ENCODE data around the gene BTBD2. TPM values are rescaled to one million over a fixed set of nuclear protein-coding genes. Genes with fewer than 3 reads are reported as not detected.
A peak's percentile ranks its signal among the peaks of the same experiment; 100 is the strongest.

The BTBD2 gene
- total RNA-seq, 1 experiment from 2014 or later = 110 TPM

DNA sequence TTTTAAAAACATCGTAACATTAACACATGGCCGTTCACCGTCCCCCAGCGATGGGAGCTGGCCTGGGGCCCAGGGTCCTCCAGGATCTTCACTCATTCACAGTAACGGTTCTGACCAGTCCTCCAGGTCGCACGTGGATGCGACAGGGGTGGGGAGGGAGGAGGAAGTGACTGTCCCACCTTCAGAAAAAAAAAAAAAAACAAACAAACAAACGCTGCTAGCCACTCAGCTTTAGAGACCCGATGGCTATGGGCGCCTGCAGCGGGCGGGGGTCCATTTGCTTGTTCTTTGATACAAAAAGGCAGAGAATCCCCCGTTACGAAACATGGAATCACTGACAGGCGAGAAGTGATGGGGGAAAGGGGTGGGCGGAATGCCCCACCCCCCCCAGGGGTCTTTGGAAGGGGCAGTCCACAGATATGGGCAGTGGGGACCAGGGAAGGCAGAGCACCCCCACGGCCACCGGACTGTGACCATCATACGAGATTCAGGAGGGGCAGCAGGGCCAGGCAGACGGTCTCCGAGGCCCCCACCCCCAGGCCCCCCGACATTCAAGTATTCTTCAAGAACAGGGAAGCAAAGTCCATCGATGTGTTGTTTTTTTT lies 22.2 kb upstream of the BTBD2 start:
- Histone ChIP-seq H2AFZ (ENCODE audit: low read length) (no peak overlapping the region), H3K79me1 (ENCODE audit: insufficient read depth, low read depth, low read length, poor library complexity, severe bottlenecking) (peaks cover 4% of the 10 kb centered on the region), H2BK15ac (ENCODE audit: low read depth, low read length) (no peak overlapping the region), H3K23ac (ENCODE audit: insufficient read length, low read depth, low read length) (no peak overlapping the region), H3K4ac (ENCODE audit: low read depth, low read length) (no peak overlapping the region), H2AK5ac (ENCODE audit: insufficient read length, low read length) (no peak overlapping the region), H3K4me2 (ENCODE audit: insufficient read depth, insufficient read length, low read length) (no peak overlapping the region), H2BK5ac (ENCODE audit: insufficient read length, low read length) (no peak overlapping the region), H3K14ac (ENCODE audit: insufficient read depth, low read length) (no peak overlapping the region), H3K56ac (ENCODE audit: insufficient read length, low read depth, low read length) (no peak overlapping the region), H3K23me2 (ENCODE audit: insufficient read length, low read depth, low read length, poor library complexity, severe bottlenecking) (no peaks in the 10 kb centered on the region), H3K79me2 (ENCODE audit: insufficient read depth, low read length) (no peaks in the 10 kb centered on the region), H4K20me1 (ENCODE audit: control insufficient read depth, insufficient read depth, insufficient read length) (peaks cover 2% of the 10 kb centered on the region), H2BK120ac (ENCODE audit: low read depth, low read length, poor library complexity, severe bottlenecking) (no peak overlapping the region), H3K9me3 (ENCODE audit: control insufficient read depth, low read depth, low read length) (no peaks in the 10 kb centered on the region), H4K5ac (ENCODE audit: insufficient read length, low read depth, low read length) (no peak overlapping the region), H3K27ac (ENCODE audit: insufficient read length, low read depth, low read length) (no peak overlapping the region), H4K91ac (ENCODE audit: insufficient read length, low read depth, low read length) (no peak overlapping the region), H3K18ac (ENCODE audit: insufficient read length, low read depth, low read length) (no peak overlapping the region), H3T11ph (ENCODE audit: low read length) (no peak overlapping the region), H3K27me3 (ENCODE audit: insufficient read depth, low read length) (no peaks in the 10 kb centered on the region), H2BK20ac (ENCODE audit: low read depth, low read length, poor library complexity, severe bottlenecking) (no peak overlapping the region), H2BK12ac (ENCODE audit: insufficient read length, low read depth, low read length) (no peak overlapping the region), H4K8ac (replicated peaks; ENCODE audit: insufficient read length, low read depth, low read length) (no peak overlapping the region), H3K4me1 (ENCODE audit: insufficient read depth, low read length) (no peaks in the 10 kb centered on the region; the same call in 1 of the 2 replicates), H3K9ac (ENCODE audit: extremely low read depth, insufficient read length, low read length) (no peak overlapping the region)
- Mint-ChIP-seq H3K4me1 (peaks cover 5 to 29% of the 10 kb centered on the region in 2 experiments), H3K27me3 (ENCODE audit: low read depth) (no peaks in the 10 kb centered on the region; the same call in 1 of the 2 replicates), H3K4me3 (peak overlapping the region in 1 of 2 experiments; percentile 51; a peak in 1 of 5 replicates), H3K9me3 (peaks cover 6 to 10% of the 10 kb centered on the region in 2 experiments; a peak in 4 of 5 replicates), H3K27ac (peak overlapping the region in 1 of 3 experiments; percentile 96; a peak in 3 of 7 replicates), H3K36me3 (ENCODE audit: insufficient read depth in 1 of 3, low read depth in 3 of 3) (peaks cover 3 to 20% (median 19%) of the 10 kb centered on the region in 3 experiments; a peak in 6 of 7 replicates)
- TF ChIP-seq, protein P1, sequence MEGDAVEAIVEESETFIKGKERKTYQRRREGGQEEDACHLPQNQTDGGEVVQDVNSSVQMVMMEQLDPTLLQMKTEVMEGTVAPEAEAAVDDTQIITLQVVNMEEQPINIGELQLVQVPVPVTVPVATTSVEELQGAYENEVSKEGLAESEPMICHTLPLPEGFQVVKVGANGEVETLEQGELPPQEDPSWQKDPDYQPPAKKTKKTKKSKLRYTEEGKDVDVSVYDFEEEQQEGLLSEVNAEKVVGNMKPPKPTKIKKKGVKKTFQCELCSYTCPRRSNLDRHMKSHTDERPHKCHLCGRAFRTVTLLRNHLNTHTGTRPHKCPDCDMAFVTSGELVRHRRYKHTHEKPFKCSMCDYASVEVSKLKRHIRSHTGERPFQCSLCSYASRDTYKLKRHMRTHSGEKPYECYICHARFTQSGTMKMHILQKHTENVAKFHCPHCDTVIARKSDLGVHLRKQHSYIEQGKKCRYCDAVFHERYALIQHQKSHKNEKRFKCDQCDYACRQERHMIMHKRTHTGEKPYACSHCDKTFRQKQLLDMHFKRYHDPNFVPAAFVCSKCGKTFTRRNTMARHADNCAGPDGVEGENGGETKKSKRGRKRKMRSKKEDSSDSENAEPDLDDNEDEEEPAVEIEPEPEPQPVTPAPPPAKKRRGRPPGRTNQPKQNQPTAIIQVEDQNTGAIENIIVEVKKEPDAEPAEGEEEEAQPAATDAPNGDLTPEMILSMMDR (conservative IDR thresholded peaks at IDR 0.05) = no peak
- WGBS (ENCODE audit: extremely low coverage, insufficient read length, low lambda C conversion rate) = no CpG with 5 or more reads among the region's 24 CpGs
- no peak for DNase-seq
